Progenitor cell of endocrine pancreas (in vitro differentiated cells): ENCODE results near the gene HMX2. TPM values are rescaled to one million over a fixed set of nuclear protein-coding genes. Genes with fewer than 3 reads are reported as not detected.

Experiments used
- DNase-seq: peaks from one replicate; pipeline ENCODE4 v3.0.0; 2021; ENCODE audit warnings: low spot score; ENCODE audit not compliant: unreplicated experiment
- H3K27ac Mint-ChIP-seq: 2 replicates; pipeline ENCODE4 v1.8.0; 2021; ENCODE audit warnings: mild to moderate bottlenecking, moderate library complexity, mixed read lengths
- H3K27me3 Mint-ChIP-seq: 2 replicates; pipeline ENCODE4 v1.8.0; 2021; ENCODE audit warnings: mixed read lengths
- H3K36me3 Mint-ChIP-seq: 2 replicates; pipeline ENCODE4 v1.8.0; 2022; ENCODE audit warnings: mixed read lengths; ENCODE audit not compliant: insufficient read depth
- H3K4me1 Mint-ChIP-seq: 2 replicates; pipeline ENCODE4 v1.8.0; 2021; ENCODE audit warnings: low read depth, mixed read lengths
- H3K4me3 Mint-ChIP-seq: 2 replicates; pipeline ENCODE4 v1.8.0; 2021; ENCODE audit warnings: low read depth, mild to moderate bottlenecking, moderate library complexity, mixed read lengths
- H3K9me3 Mint-ChIP-seq: 2 replicates; pipeline ENCODE4 v1.8.0; 2021; ENCODE audit warnings: low read depth, mixed read lengths
- total RNA-seq: library from RNA; stranded (reverse); gene quantifications from 2 replicates; pipeline ENCODE4 v1.2.1, GENCODE V29; 2021
- TF ChIP-seq, protein P1 (sequence below): fragments of 200-600 bp; sonication (generic); IDR thresholded peaks from one replicate; pipeline ENCODE4 v1.5.0; 2021; ENCODE audit warnings: antibody characterized with exemption, mild to moderate bottlenecking; ENCODE audit not compliant: unreplicated experiment

HMX2 gene
- total RNA-seq, 1 donor from 2014 or later = not detected

DNA sequence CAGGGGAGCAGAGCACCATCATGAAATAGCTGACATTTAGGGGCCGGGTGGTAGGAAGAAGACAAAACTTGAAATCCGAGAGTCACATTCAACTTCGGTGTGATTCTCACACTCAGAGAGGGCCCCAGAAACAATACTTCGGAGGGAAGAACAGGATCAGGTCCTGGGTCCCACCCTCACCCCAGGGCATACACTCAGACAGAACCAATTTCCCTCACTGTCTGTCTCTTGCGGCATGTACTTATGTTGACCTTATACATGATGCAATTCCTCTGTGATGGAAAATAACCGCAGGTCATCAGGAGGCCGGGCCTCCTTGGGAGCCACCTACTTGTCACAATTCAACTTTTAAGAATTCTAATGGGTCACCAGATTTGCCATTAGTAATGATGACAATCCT, 38.5 kb upstream of the HMX2 start:
- Mint-ChIP-seq H3K4me3 (no peak overlapping the region), H3K4me1 (peaks cover 8% of the 10 kb centered on the region), H3K9me3 (no peaks in the 10 kb centered on the region), H3K27me3 (peaks cover 8% of the 10 kb centered on the region), H3K27ac (no peak overlapping the region), H3K36me3 (no peaks in the 10 kb centered on the region)
- TF ChIP-seq, protein P1, sequence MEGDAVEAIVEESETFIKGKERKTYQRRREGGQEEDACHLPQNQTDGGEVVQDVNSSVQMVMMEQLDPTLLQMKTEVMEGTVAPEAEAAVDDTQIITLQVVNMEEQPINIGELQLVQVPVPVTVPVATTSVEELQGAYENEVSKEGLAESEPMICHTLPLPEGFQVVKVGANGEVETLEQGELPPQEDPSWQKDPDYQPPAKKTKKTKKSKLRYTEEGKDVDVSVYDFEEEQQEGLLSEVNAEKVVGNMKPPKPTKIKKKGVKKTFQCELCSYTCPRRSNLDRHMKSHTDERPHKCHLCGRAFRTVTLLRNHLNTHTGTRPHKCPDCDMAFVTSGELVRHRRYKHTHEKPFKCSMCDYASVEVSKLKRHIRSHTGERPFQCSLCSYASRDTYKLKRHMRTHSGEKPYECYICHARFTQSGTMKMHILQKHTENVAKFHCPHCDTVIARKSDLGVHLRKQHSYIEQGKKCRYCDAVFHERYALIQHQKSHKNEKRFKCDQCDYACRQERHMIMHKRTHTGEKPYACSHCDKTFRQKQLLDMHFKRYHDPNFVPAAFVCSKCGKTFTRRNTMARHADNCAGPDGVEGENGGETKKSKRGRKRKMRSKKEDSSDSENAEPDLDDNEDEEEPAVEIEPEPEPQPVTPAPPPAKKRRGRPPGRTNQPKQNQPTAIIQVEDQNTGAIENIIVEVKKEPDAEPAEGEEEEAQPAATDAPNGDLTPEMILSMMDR = no peak
- no peak for DNase-seq

- no peak for DNase-seq
- Mint-ChIP-seq H3K27ac (no peak overlapping the region), H3K4me3 (no peak overlapping the region), H3K36me3 (no peaks in the 10 kb centered on the region), H3K4me1 (peaks cover 13% of the 10 kb centered on the region), H3K27me3 (peaks cover 48% of the 10 kb centered on the region), H3K9me3 (no peaks in the 10 kb centered on the region)
- TF ChIP-seq, protein P1 = no peak
Observed at GRCh38 chr10:123117644-123118417, 30.1 kb upstream of the HMX2 start.

DNA sequence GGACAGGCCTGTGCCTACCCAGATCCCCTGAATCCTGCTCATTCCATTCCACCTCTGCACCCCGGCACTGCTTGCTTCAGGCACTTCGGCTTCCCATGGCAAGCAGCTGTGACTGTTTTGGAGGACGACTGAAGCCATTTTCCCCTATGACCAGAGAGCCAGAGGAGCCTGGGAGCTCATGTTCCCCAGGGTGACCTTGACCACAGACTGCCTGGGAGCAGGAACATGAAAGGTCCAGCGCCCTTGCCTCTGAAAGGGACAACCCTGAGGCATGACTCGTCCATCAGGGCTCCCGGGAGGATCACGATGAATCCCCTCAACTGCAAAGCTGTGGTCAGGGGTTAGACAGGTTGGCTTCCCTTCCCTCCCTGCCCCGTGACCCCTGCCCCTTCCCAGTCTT, 28.9 kb upstream of the HMX2 start:
- Mint-ChIP-seq H3K4me3 (no peak overlapping the region), H3K4me1 (peaks cover 11% of the 10 kb centered on the region), H3K27me3 (peaks cover 45% of the 10 kb centered on the region), H3K27ac (no peak overlapping the region), H3K9me3 (no peaks in the 10 kb centered on the region), H3K36me3 (no peaks in the 10 kb centered on the region)
- TF ChIP-seq, protein P1 = no peak
- no peak for DNase-seq

DNA sequence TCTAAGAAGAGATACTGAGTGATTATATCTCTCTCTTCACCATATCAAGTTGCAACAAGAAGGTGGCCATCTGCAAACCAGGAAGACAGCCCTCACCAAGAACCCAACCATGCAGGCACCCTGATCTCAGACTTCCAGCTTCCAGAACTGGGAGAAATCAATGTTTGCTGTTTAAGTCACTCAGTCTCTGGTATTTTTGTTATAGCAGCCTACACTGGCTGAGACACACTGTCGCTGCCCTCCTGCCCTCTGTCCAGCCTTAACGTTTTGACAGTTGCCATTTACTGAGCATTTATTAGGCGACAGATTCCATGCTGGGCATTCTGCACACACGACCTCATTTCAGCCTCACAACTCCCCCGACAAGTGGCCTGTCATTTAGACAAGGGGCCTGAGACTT, 21.7 kb upstream of the HMX2 start:
- peaks cover 67% of the 10 kb centered on the region for H3K27me3 Mint-ChIP-seq
- H3K27ac Mint-ChIP-seq = no peak overlapping the region
- DNase-seq = no peak
- H3K4me1 Mint-ChIP-seq = peaks cover 5% of the 10 kb centered on the region
- H3K9me3 Mint-ChIP-seq = no peaks in the 10 kb centered on the region
- TF ChIP-seq, protein P1 = no peak
- no peaks in the 10 kb centered on the region for H3K36me3 Mint-ChIP-seq
- H3K4me3 Mint-ChIP-seq = no peak overlapping the region

GRCh38 chr10:123129618-123130271, 18.2 kb upstream of the HMX2 start:
- H3K27me3 Mint-ChIP-seq = peaks cover 88% of the 10 kb centered on the region
- DNase-seq = no peak
- H3K4me3 Mint-ChIP-seq = no peak overlapping the region
- TF ChIP-seq, protein P1 = no peak
- no peaks in the 10 kb centered on the region for H3K9me3 Mint-ChIP-seq
- H3K27ac Mint-ChIP-seq = no peak overlapping the region
- peaks cover 5% of the 10 kb centered on the region for H3K4me1 Mint-ChIP-seq
- no peaks in the 10 kb centered on the region for H3K36me3 Mint-ChIP-seq
